GM21529 (cell line): ENCODE results near the gene PDE1C.

ENCODE experiments used
- ATAC-seq: cut with Tn5 transposase; IDR thresholded peaks from one replicate; pipeline ENCODE4 v1.9.1; 2021; ENCODE audit not compliant: unreplicated experiment

Gene PDE1C

DNA sequence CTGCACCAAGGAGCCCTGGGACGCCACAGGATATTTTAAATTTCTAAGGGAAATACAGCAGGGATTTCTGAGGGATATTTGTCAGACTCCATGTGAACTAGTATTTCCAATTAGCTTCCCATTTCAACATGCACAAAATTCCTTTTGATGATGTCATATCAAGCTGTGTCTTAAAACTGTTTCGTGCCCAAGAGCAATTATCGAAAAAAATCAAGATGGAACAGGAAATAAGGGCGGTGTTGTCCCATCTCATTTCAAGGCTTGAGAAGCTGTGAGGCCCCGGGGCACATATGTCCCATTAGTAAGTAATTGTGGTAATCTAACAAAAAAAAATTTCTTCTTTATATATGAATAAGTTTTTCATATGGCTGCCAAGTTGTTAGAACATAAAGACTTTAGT, 335.8 kb downstream of the PDE1C start:
- no peak for ATAC-seq

DNA sequence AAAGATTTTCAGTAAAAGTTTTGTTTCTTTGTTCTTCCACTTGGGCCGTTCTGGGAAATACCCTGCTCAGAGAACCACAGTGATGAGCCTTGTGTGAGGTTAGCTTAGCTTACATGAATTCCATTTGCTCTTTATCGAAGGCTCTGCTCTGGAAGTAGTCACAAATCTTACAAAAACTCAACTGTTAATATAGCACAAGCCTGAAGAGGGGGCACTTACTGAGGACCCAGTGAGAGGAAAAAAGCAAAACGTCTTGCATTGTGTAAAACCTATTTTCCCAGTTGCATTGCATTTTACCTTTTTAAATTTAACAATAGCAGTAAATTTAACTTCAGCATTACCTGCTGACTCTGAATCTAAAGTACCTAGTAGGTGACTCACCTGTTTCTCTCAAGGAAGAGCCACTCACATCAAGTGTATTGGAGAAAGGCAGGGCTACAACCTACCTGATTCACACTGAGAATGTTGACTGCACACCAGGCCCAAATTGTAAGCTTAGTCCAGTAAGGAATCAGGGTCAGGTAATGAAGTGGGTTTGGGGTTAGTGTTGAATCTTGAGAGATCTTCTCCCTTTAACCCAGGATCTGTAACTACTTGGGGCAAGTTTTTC, 340.9 kb downstream of the PDE1C start:
- no peak for ATAC-seq

DNA sequence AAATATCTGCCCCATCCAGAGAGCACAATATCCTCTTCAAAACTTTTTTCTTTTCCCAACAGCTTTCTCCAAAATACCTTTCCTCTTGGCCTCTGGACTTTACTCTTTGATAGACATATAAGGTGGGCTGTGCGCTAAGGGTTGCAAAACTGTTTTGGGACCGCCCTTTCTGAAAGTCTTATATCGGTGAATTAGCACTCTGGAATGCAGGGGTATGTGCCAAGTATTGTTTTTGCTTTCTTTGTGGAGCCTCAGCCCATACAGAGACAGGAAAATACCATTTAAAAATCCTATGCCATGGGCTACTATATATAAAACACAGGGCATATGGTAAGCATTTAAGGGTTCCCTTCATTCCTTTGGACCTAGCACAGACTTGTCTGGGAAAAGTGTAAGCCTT, 345.5 kb downstream of the PDE1C start:
- ATAC-seq = no peak

DNA sequence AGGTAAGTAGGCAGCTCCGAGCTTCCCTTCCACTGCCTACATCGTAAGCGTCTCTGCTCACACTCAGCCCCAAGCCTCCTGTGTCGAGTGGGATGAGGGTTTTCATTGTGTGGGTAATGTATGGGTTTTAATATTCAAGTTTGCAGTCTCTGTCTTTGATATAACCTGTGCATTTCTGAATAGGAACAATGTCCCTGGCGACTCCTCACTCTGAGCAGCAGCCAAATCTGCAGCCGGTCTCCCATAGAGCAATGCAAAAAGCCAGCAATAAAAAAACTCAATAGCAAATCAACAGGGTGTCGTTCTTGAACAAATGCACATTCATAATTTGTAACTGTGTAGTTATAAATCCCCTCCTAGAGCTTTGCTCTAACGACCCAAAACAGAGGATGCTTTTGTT, 349.8 kb downstream of the PDE1C start:
- no peak for ATAC-seq

DNA sequence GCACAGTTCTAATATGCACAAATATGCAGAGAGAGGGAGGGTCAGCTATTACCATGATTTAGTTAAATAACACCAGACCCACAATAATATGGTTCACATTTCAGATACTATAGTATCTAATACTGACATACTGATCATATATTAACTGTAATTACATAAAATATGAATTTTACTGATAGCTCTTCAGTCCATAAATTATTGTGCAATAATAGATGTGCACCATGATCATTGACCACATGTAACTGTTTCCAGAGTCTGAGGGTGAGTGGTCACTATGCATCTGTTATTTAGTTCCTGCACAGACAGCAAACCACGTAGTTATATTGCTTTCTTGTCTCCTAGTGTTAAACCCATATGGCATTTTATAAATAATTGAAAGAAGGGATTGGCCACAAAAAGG, 353.9 kb downstream of the PDE1C start:
- no peak for ATAC-seq

DNA sequence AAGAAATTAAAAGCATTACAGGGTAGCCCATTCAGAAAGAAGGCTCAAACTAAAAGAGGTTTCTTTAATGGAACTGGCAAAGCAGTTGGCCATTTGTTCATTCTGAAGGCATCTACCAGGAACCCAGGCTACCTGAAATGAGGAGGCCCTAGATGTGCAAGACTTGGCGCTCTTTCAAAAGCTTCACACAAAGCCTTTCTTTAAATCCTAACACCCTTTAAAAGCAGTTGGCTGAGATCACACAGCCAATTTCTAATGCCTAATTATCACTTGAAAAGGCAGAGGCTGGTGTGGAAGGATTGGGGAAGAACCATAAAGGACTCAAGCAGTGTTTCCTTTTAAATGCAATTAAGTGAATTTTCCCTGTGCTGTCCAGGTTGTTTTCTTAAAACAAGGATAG, 360.0 kb downstream of the PDE1C start:
- no peak for ATAC-seq

DNA sequence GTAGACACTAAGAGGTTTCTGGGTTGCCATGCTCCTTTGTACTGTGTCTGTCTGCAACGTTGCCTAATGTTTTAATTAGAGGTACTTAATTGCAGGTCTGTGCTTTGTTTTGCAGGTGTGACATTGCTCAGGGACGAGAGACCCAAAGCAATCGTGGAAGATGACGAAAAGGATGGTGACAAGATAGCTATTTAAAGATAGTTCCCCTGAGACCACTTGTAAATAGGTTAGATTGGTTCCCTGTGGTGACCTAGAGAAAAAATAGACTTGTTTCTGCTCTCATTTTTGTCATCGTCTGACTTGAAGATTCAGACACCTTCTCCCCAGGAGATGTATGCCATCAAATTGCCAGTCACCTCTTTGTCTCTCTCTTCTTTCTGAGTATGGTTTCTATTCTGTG, 363.1 kb downstream of the PDE1C start:
- no peak for ATAC-seq

DNA sequence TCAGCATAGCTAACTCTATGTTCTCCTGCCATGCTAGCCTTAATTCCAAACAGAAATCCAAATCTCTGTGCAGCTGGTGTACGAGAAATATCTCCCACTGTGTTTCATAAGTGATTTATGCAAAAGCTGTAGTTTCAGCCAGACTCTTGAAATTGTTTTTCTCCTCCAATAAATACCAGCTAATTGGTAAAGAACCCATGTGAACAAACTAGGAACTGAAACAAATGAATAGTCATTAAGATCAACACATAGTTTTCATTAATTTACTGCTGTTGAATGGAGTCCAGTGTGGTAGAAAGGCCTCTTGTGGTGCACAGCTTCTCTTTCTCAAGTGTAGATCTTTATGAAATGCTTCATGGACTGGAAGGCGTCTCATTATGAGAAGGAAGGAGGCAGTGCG, 364.8 kb downstream of the PDE1C start:
- peak; percentile 50 for ATAC-seq

DNA sequence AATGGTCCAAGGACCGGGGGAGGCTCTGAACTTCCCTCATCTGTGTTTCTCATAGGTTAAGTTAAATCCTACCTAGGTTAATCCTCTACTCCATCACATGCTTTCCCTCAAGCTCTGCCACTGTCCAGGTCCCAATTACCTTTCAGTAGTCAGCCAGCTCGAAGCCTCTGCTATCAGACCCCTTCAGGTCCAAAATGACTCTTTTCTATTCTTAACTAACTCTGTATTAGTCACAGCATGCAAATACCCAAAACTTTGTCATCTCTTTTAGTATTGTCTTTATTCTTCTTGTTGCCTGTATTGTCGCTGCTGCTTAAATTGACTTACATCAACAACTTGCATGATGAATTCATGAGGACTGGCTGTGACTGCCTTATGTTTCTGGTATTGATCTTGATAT, 367.9 kb downstream of the PDE1C start:
- no peak for ATAC-seq
